Activated naive CD4-positive, alpha-beta T cell treated with anti-CD3 and anti-CD28 coated beads for 36 hours (primary cell): ENCODE results near the gene LAMA4. TPM values are rescaled to one million over a fixed set of nuclear protein-coding genes. Genes with fewer than 3 reads are reported as not detected.
"Not testable (repeated sequence)": the region's sequence is repeated elsewhere in the genome, so short reads cannot be mapped to it uniquely, and the experiment has no call there.

ENCODE experiments used
- CTCF ChIA-PET: fragments of 350-600 bp; sonication (Branson Sonifier 250); formaldehyde crosslinking; loops from one replicate; lab custom pipeline; 2021; ENCODE audit warnings: antibody characterized with exemption; lab: Charles Lee
- DNase-seq: peaks from one replicate; pipeline ENCODE4 v3.0.0-alpha.2; 2020
- H3K27ac Mint-ChIP-seq: one replicate; pipeline ENCODE4 v1.8.0; 2021; ENCODE audit warnings: mild to moderate bottlenecking, mixed read lengths
- H3K27me3 Mint-ChIP-seq: one replicate; pipeline ENCODE4 v1.8.0; 2021; ENCODE audit warnings: low read depth, mixed read lengths
- H3K36me3 Mint-ChIP-seq: one replicate; pipeline ENCODE4 v1.8.0; 2021; ENCODE audit warnings: low read depth, mixed read lengths
- H3K4me1 Mint-ChIP-seq: one replicate; pipeline ENCODE4 v1.8.0; 2021; ENCODE audit warnings: low read depth, mixed read lengths
- H3K4me3 Mint-ChIP-seq: one replicate; pipeline ENCODE4 v1.8.0; 2021; ENCODE audit warnings: mild to moderate bottlenecking, moderate library complexity, mixed read lengths
- H3K9me3 Mint-ChIP-seq: one replicate; pipeline ENCODE4 v1.8.0; 2021; ENCODE audit warnings: mixed read lengths
- intact Hi-C: fragments of 100-400 bp; cut with micrococcal nuclease; formaldehyde crosslinking; loops from one replicate; pipeline ENCODE4 v1.15.1; 2023
- total RNA-seq, 2 experiments: library from RNA; stranded (reverse); gene quantifications; one replicate each; pipeline ENCODE4 v1.2.3, GENCODE V29; 2021

Gene LAMA4
- total RNA-seq, 2 experiments from 2014 or later, result not detected

DNA sequence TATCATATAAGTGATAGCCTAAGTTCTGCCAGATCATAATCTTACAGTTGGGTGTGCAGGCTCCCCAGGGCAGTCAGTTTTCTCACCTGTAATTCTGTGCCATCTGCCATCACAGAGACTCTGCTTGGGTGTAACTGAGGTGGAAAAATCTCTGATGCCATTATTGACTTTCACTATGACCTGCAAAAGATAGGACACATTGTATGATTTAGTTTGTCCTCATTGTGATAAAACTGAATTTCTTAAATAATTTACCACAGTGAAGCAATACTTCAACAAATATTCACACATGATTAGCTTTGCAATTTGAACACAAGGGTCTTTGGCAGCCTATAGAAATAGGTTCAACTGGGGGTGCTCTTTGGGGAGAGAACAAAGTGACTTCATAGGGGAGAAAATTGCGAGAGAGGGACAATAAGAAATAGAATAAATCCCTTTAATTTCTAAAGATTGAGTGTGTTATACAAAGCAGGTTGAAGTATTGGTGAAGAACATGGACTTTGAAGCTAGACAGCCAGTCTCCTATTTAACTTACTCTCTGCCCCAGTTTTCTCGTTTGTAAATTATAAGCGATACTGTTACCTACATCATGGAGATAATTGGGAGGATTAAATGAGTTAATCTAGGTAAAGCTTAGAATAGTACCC lies 139.7 kb downstream of the LAMA4 start:
- H3K4me1 Mint-ChIP-seq, result peaks cover 12% of the 10 kb centered on the region
- no peak overlapping the region for H3K27ac Mint-ChIP-seq
- intact Hi-C loops, result no loop called here
- CTCF ChIA-PET, result no interaction called here
- H3K36me3 Mint-ChIP-seq, result no peaks in the 10 kb centered on the region
- H3K9me3 Mint-ChIP-seq, result no peaks in the 10 kb centered on the region
- no peaks in the 10 kb centered on the region for H3K27me3 Mint-ChIP-seq
- no peak overlapping the region for H3K4me3 Mint-ChIP-seq
- DNase-seq, result no peak

DNA sequence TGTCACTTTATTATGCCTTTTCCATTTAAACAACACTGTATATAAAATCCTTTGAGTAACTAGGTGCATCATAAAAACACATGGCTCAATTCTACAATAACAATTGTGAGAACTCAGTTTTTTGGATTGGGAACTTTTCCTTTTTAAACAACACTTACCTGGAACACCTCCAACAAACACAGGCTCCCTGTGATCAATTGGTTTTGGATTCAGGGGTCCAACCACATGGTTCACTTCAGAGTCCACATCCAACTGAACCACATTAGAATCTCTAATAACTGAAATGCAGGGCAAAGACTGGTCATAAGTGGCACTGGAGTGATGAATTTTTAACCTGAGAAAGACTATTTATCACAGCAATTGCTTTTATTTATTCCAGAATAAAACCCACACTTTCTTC lies 140.4 kb downstream of the LAMA4 start:
- no peak for DNase-seq
- no peaks in the 10 kb centered on the region for H3K36me3 Mint-ChIP-seq
- peaks cover 12% of the 10 kb centered on the region for H3K4me1 Mint-ChIP-seq
- intact Hi-C loops, result no loop called here
- no peak overlapping the region for H3K4me3 Mint-ChIP-seq
- no peaks in the 10 kb centered on the region for H3K27me3 Mint-ChIP-seq
- no peak overlapping the region for H3K27ac Mint-ChIP-seq
- H3K9me3 Mint-ChIP-seq, result no peaks in the 10 kb centered on the region
- CTCF ChIA-PET, result no interaction called here

DNA sequence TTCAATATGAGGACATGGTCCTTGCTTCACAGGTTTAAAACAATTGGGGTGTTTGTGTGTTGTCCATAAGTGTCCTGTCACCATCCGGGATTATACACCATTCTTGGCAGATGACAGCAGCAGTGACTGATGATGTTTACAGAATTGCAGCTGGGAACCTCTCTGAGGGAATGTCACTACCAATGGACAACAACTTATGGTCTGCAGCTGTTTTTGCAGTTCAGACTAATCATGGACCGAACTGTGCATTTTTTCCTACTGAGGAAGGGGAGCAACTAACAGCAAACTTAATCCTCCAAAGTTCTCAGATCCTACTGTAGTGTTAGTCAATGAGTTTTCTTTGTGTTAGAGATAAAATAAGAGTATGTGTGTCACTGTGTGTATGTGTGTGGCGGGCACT lies 140.9 kb downstream of the LAMA4 start:
- DNase-seq, result no peak
- H3K36me3 Mint-ChIP-seq, result no peaks in the 10 kb centered on the region
- H3K27me3 Mint-ChIP-seq, result no peaks in the 10 kb centered on the region
- peaks cover 12% of the 10 kb centered on the region for H3K4me1 Mint-ChIP-seq
- no peak overlapping the region for H3K4me3 Mint-ChIP-seq
- CTCF ChIA-PET, result no interaction called here
- H3K9me3 Mint-ChIP-seq, result no peaks in the 10 kb centered on the region
- intact Hi-C loops, result no loop called here
- H3K27ac Mint-ChIP-seq, result no peak overlapping the region

DNA sequence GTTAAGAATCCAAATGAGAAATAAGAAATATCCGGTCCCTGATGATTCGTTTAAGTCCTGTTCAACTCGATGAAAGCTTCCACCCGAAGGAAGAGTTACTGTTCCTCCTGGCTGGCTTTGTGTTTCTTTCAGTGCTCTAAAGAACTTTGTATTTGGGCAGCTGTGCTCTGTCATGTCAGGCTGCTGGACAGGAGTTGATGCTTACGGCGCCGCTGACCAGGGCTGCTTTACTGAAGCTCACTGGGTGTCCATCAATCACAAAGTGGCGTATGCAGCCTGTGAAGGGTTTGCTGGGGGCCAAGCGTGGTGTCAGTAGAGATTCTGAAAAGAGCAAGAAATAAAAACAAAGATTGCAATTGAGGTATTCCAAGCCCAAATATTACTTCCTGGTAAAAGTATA lies 145.1 kb downstream of the LAMA4 start:
- CTCF ChIA-PET, result interaction anchor here (1.4 kb wide), 1 partner anchor 54 kb away, joined by 6 read pairs; no protein-coding TSS in a partner anchor
- no peaks in the 10 kb centered on the region for H3K27me3 Mint-ChIP-seq
- intact Hi-C loops, result no loop called here
- peaks cover 4% of the 10 kb centered on the region for H3K9me3 Mint-ChIP-seq
- no peak overlapping the region for H3K4me3 Mint-ChIP-seq
- no peak overlapping the region for H3K27ac Mint-ChIP-seq
- H3K36me3 Mint-ChIP-seq, result no peaks in the 10 kb centered on the region
- no peak for DNase-seq
- no peaks in the 10 kb centered on the region for H3K4me1 Mint-ChIP-seq

DNA sequence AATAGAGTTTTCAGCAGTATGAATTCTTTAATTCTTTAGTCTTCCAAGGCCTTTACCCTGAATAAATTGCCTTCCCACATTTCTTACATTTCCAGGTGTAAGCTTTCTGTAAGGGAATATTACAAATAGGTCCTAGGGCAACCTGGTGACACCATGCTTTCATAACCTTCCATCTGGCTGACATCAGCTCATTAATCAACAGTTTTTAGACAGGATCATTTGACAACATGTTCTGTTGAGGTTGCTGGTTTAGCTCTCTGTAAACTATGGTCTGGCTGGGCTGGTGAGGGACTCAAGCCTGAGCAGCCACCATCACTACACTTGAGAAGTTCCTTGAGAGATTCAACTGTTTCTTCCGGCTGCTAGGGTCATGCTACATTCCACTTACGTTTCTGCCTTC lies 147.8 kb downstream of the LAMA4 start:
- H3K9me3 Mint-ChIP-seq, result peaks cover 4% of the 10 kb centered on the region
- CTCF ChIA-PET, result interaction anchor here (0.6 kb wide), 1 partner anchor 49 kb away, joined by 3 read pairs; no protein-coding TSS in a partner anchor
- H3K27me3 Mint-ChIP-seq, result no peaks in the 10 kb centered on the region
- H3K4me1 Mint-ChIP-seq, result no peaks in the 10 kb centered on the region
- intact Hi-C loops, result no loop called here
- H3K4me3 Mint-ChIP-seq, result no peak overlapping the region
- no peaks in the 10 kb centered on the region for H3K36me3 Mint-ChIP-seq
- no peak for DNase-seq
- no peak overlapping the region for H3K27ac Mint-ChIP-seq

DNA sequence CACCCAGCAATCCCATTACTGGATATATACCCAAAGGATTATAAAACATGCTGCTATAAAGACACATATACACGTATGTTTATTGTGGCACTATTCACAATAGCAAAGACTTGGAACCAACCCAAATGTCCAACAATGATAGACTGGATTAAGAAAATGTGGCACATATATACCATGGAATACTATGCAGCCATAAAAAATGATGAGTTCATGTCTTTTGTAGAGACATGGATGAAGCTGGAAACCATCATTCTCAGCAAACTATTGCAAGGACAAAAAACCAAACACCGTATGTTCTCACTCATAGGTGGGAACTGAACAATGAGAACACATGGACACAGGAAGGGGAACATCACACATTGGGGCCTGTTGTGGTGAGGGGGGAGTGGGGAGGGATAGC lies 148.3 kb downstream of the LAMA4 start:
- H3K27me3 Mint-ChIP-seq, intact Hi-C loops, H3K27ac Mint-ChIP-seq, H3K9me3 Mint-ChIP-seq, CTCF ChIA-PET, H3K4me3 Mint-ChIP-seq, DNase-seq, H3K4me1 Mint-ChIP-seq, H3K36me3 Mint-ChIP-seq: not testable (repeated sequence)

DNA sequence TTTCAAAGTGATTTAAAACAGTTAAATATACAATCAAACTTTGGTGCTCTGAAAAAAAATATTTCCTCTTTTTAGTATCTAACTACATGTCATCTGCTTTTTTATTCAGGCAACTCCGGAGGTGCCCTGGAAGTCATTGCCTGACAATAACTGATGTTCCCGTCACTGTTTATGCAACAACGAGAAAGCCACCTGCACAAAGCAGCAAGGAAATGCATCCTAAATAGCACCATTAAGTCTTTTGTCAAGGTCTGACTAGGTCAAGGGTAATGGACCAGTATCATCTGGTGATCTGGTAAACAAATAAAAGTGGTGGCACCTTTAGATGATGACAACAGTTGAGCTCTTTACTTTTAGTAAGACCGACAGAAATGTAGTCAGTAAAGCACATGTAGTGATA lies 153.8 kb downstream of the LAMA4 start:
- intact Hi-C loops, result no loop called here
- Mint-ChIP-seq H3K9me3 (peaks cover 4% of the 10 kb centered on the region), H3K27me3 (no peaks in the 10 kb centered on the region), H3K4me3 (no peak overlapping the region), H3K4me1 (no peaks in the 10 kb centered on the region), H3K36me3 (peaks cover 1% of the 10 kb centered on the region), H3K27ac (no peak overlapping the region)
- CTCF ChIA-PET, result interaction anchor here (0.6 kb wide), 1 partner anchor 62 kb away, joined by 3 read pairs; no protein-coding TSS in a partner anchor
- DNase-seq, result no peak

DNA sequence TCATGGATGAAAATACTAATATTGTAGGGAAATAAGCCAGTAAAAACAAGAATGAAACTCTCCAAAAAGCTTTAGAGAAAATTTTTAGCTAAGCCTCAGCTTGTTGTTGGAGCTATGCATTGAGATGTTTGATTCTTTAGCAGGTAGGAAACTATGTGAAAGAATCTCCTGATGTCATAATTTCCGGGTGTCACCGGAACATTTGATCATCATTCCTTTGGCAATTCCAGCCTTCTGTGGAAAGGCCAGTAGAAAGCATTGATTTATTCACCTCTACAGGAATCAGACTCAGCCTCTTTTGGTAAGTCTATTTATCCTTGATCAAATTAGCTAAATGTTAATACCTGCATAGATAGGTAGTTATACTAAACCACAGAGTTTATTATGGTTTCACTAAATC lies 157.5 kb downstream of the LAMA4 start:
- H3K36me3 Mint-ChIP-seq, result peaks cover 1% of the 10 kb centered on the region
- no peaks in the 10 kb centered on the region for H3K4me1 Mint-ChIP-seq
- no peaks in the 10 kb centered on the region for H3K9me3 Mint-ChIP-seq
- H3K27ac Mint-ChIP-seq, result no peak overlapping the region
- H3K27me3 Mint-ChIP-seq, result no peaks in the 10 kb centered on the region
- intact Hi-C loops, result no loop called here
- H3K4me3 Mint-ChIP-seq, result no peak overlapping the region
- DNase-seq, result no peak
- CTCF ChIA-PET, result interaction anchor here (1.9 to 2.5 kb wide), 2 partner anchors 10 to 66 kb away, joined by 5 to 11 read pairs; no protein-coding TSS in a partner anchor

DNA sequence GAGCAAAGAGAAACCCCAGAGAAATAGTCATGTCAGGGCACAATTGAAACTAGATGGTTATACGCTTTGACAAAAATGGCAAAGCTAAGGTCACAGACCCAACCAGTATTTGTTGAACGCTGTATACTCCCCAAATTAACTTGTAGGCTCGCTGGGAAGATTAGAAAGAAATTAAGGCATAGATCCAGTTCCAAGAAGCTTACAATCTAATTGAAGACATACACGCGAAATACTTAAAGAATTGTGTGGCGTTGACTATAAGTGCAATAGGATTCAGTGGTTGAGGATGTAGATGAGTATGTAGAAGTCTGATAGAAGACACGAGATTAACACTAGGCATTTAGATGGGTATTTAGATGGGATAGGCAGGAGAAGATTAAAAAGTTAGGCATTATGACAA lies 166.5 kb downstream of the LAMA4 start:
- Mint-ChIP-seq H3K4me3 (no peak overlapping the region), H3K9me3 (no peaks in the 10 kb centered on the region), H3K36me3 (peaks cover 2% of the 10 kb centered on the region), H3K27ac (no peak overlapping the region), H3K4me1 (peaks cover 7% of the 10 kb centered on the region), H3K27me3 (no peaks in the 10 kb centered on the region)
- CTCF ChIA-PET, result interaction anchor here (0.8 to 3.7 kb wide), 13 partner anchors 11 to 828 kb away, joined by 3 to 140 read pairs (median 4); a partner anchor contains a TSS
- intact Hi-C loops, result loop anchor here (1.0 to 5.0 kb wide), 15 partner anchors 29 to 1882 kb away; partner anchors contain the start of genes CDK19, FYN, REV3L and SLC16A10
- DNase-seq, result no peak

DNA sequence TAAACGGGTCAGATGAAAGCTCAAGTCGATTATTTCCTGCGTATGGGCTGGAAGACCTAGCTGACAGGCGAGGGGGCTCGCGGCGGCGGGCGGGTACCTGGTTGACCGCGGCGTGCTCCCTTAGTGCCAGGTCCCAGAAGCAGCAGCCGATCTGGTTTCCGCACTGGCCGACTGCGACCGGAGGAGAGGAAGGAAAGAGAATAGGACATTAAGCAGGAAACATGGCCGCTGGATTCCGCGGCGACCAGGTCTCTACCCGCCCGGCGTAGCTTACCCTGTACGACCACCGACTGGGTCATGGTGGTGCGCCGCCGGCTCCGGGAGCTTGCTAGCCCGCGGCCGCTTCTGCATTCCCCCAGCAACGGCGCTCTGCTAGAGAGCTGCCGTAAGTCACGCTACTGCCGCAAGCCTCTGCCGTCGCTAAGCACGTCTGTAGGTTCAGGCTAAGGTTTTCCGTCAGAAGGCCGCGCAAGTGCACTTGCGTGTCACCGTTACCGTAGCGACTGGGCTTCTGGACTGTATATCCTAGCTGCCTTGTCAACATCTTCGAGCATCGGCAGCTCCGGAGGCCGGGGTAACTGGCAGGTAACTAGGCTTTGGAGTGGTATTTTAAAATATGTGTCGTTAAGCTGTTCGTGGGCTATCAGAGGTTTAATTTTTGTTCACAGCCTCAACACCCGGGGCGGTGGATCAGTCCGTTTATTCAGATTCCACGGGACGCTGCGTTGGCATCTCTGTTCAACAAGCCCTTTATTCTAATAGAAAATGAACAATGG lies 167.0 kb downstream of the LAMA4 start, which contains the start of the genes FAM229B and TUBE1:
Gene FAM229B (plus strand): TSS at position 456 of the 776 bp plus-strand sequence. CDS start 11,693 bp downstream, outside the sequence.
Gene TUBE1 (minus strand): TSS at position 347 of the 776 bp plus-strand sequence. CDS start 48 bp downstream, at position 299.
- H3K9me3 Mint-ChIP-seq, result no peaks in the 10 kb centered on the region
- CTCF ChIA-PET, result interaction anchor here (0.6 to 3.7 kb wide), 25 partner anchors 10 to 828 kb away, joined by 3 to 140 read pairs (median 4); a partner anchor contains a TSS
- H3K27me3 Mint-ChIP-seq, result no peaks in the 10 kb centered on the region
- H3K36me3 Mint-ChIP-seq, result peaks cover 3% of the 10 kb centered on the region
- H3K4me1 Mint-ChIP-seq, result peaks cover 7% of the 10 kb centered on the region
- intact Hi-C loops, result loop anchor here (1.0 to 5.0 kb wide), 15 partner anchors 29 to 1883 kb away; partner anchors contain the start of genes CDK19, FYN, REV3L and SLC16A10
- no peak within 1 kb of the TSS for H3K4me3 Mint-ChIP-seq
- no peak within 1 kb of the TSS for H3K27ac Mint-ChIP-seq
- peak; percentile 95 for DNase-seq

DNA sequence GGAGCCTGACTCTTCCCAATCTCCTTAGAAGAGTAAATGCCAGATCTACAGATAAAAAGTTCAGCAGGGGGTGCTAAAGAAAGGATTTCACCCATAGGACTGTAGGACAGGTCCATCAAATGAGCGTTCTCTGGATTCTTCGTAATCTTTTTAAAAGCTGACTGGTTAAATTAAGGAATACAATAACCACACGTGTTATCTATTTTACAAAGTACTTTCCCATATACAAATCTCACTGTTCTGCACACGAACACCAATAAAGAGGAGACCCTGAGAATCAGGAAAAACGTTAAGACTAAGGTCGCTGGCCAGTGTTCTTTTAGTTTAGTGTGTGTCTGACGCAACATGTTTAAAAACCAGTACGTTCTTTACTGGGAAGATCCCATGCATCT lies 167.6 kb downstream of the LAMA4 start:
- intact Hi-C loops, result loop anchor here (1.0 to 5.0 kb wide), 15 partner anchors 30 to 1884 kb away; partner anchors contain the start of genes CDK19, FYN, REV3L and SLC16A10
- no peaks in the 10 kb centered on the region for H3K27me3 Mint-ChIP-seq
- no peaks in the 10 kb centered on the region for H3K9me3 Mint-ChIP-seq
- peak; percentile 4 for DNase-seq
- H3K4me1 Mint-ChIP-seq, result peaks cover 7% of the 10 kb centered on the region
- H3K36me3 Mint-ChIP-seq, result peaks cover 3% of the 10 kb centered on the region
- CTCF ChIA-PET, result interaction anchor here (0.6 to 3.7 kb wide), 24 partner anchors 10 to 827 kb away, joined by 3 to 140 read pairs (median 4); a partner anchor contains a TSS
- H3K4me3 Mint-ChIP-seq, result no peak overlapping the region
- H3K27ac Mint-ChIP-seq, result no peak overlapping the region
